IMR-90 (cell line): Measurements from ENCODE around the gene PDCD2L. TPM values are rescaled to one million over a fixed set of nuclear protein-coding genes. Genes with fewer than 3 reads are reported as not detected.

Experiments
- ATAC-seq: fragments of 200-7000 bp; cut with Tn5 transposase; 2 replicates; pipeline ENCODE4 v1.9.1; 2020; ENCODE audit warnings: low read depth, mild to moderate bottlenecking, moderate library complexity
- BruUV-seq: library from RNA; stranded (reverse); fragments of 400-500 nt; replicated peaks from 2 replicates; lab custom pipeline; 2021; lab: Mats Ljungman, UMichigan
- CTCF ChIA-PET: fragments of 300-600 bp; formaldehyde crosslinking; extraction: SDS; loops from one replicate; lab custom pipeline; 2021; ENCODE audit warnings: antibody characterized with exemption; lab: Yijun Ruan, JAX
- POLR2A ChIA-PET: fragments of 300-600 bp; sonication (Branson Sonifier 250); formaldehyde crosslinking; loops from one replicate; lab custom pipeline; 2022; ENCODE audit warnings: antibody characterized with exemption; ENCODE audit not compliant: unreplicated experiment; lab: Charles Lee
- DNase-seq: peaks from one replicate; pipeline ENCODE4 v3.0.0; 2013
- H2AFZ ChIP-seq: replicated peaks from 2 replicates; pipeline ENCODE3; 2013; ENCODE audit warnings: low read length, mild to moderate bottlenecking; ENCODE audit not compliant: poor library complexity
- H2AK5ac ChIP-seq: 2 replicates; pipeline ENCODE4 v1.6.1; 2013; ENCODE audit warnings: low read depth, low read length, inconsistent platforms
- H2AK9ac ChIP-seq: replicated peaks from 2 replicates; pipeline ENCODE3; 2013; ENCODE audit warnings: mild to moderate bottlenecking, low read depth, low read length, moderate library complexity; ENCODE audit not compliant: poor library complexity
- H2BK120ac ChIP-seq: 2 replicates; pipeline ENCODE4 v1.6.1; 2013; ENCODE audit warnings: low read depth, low read length, inconsistent platforms
- H2BK15ac ChIP-seq: 3 replicates; pipeline ENCODE4 v1.6.1; 2013; ENCODE audit warnings: low read depth, low read length, inconsistent platforms
- H2BK20ac ChIP-seq: 2 replicates; pipeline ENCODE4 v1.6.1; 2013; ENCODE audit warnings: low read depth, mild to moderate bottlenecking, inconsistent platforms, low read length, moderate library complexity
- H2BK5ac ChIP-seq: 2 replicates; pipeline ENCODE4 v1.6.1; 2013; ENCODE audit warnings: mild to moderate bottlenecking, low read depth, low read length, inconsistent platforms; ENCODE audit not compliant: poor library complexity, severe bottlenecking
- H3K14ac ChIP-seq: replicated peaks from 2 replicates; pipeline ENCODE4 v1.6.1; 2013; ENCODE audit warnings: low read depth, low read length, inconsistent platforms
- H3K18ac ChIP-seq: 2 replicates; pipeline ENCODE4 v1.6.1; 2013; ENCODE audit warnings: low read depth, low read length, control low read depth
- H3K23ac ChIP-seq: 2 replicates; pipeline ENCODE4 v1.6.1; 2013; ENCODE audit warnings: low read depth, low read length, inconsistent platforms
- H3K27ac ChIP-seq: 2 replicates; pipeline ENCODE4 v1.5.1; 2013; ENCODE audit warnings: mild to moderate bottlenecking, control low read depth, low read length; ENCODE audit not compliant: insufficient read depth
- H3K27me3 ChIP-seq: 2 replicates; pipeline ENCODE4 v1.6.1; 2013; ENCODE audit warnings: low read length; ENCODE audit not compliant: control insufficient read depth, insufficient read depth
- H3K36me3 ChIP-seq: 2 replicates; pipeline ENCODE4 v1.6.1; 2013; ENCODE audit warnings: low read length, mixed read lengths; ENCODE audit not compliant: control insufficient read depth, insufficient read depth
- H3K4ac ChIP-seq: 2 replicates; pipeline ENCODE4 v1.6.1; 2013; ENCODE audit warnings: low read depth, low read length, inconsistent platforms
- H3K4me1 ChIP-seq: 2 replicates; pipeline ENCODE4 v1.6.1; 2013; ENCODE audit warnings: low read length, mixed read lengths; ENCODE audit not compliant: control insufficient read depth, insufficient read depth
- H3K4me2 ChIP-seq: 2 replicates; pipeline ENCODE4 v1.6.1; 2013; ENCODE audit warnings: low read depth, mild to moderate bottlenecking, control low read depth, low read length, moderate library complexity
- H3K4me3 ChIP-seq: 2 replicates; pipeline ENCODE4 v1.5.1; 2013; ENCODE audit warnings: low read depth, mild to moderate bottlenecking, control low read depth, low read length, moderate library complexity; ENCODE audit not compliant: insufficient read depth
- H3K56ac ChIP-seq: 2 replicates; pipeline ENCODE4 v1.6.1; 2013; ENCODE audit warnings: low read length, inconsistent platforms; ENCODE audit not compliant: insufficient read depth; ENCODE audit errors: extremely low read depth
- H3K79me1 ChIP-seq, 2 experiments: 2 replicates each; pipeline ENCODE4 v1.6.1; 2013; ENCODE audit warnings: low read length in 2 of 2, inconsistent platforms in 1 of 2, low read depth in 1 of 2
- H3K9ac ChIP-seq: 2 replicates; pipeline ENCODE4 v1.6.1; 2013; ENCODE audit warnings: low read depth, low read length, control low read depth
- H3K9me1 ChIP-seq: 2 replicates; pipeline ENCODE4 v1.6.1; 2013; ENCODE audit warnings: low read length, inconsistent platforms; ENCODE audit not compliant: insufficient read depth
- H3K9me3 ChIP-seq: 2 replicates; pipeline ENCODE4 v1.6.1; 2013; ENCODE audit warnings: low read length; ENCODE audit not compliant: control insufficient read depth, insufficient read depth
- H4K20me1 ChIP-seq: 2 replicates; pipeline ENCODE4 v1.6.1; 2013; ENCODE audit warnings: low read length, inconsistent platforms; ENCODE audit not compliant: insufficient read depth
- H4K5ac ChIP-seq: 2 replicates; pipeline ENCODE4 v1.6.1; 2013; ENCODE audit warnings: mild to moderate bottlenecking, low read depth, low read length, control low read depth
- H4K8ac ChIP-seq, 2 experiments: 2 replicates each; pipeline ENCODE4 v1.6.1; 2013; ENCODE audit warnings: low read depth in 2 of 2, low read length in 2 of 2, control low read depth in 1 of 2, inconsistent platforms in 1 of 2
- H4K91ac ChIP-seq: 2 replicates; pipeline ENCODE4 v1.6.1; 2013; ENCODE audit warnings: low read depth, low read length, inconsistent platforms; ENCODE audit not compliant: insufficient read depth
- BHLHE40 ChIP-seq: fragments of 150-350 bp; IDR thresholded peaks from 2 replicates; pipeline ENCODE4 v1.6.1; 2016; ENCODE audit warnings: mild to moderate bottlenecking, low read depth, low read length
- CEBPB ChIP-seq: IDR thresholded peaks from 2 replicates; pipeline ENCODE4 v1.6.1; 2012; ENCODE audit warnings: low read depth, low read length, improper control_type of control experiment
- CHD1 ChIP-seq: IDR thresholded peaks from 2 replicates; pipeline ENCODE4 v1.6.1; 2012; ENCODE audit warnings: low read depth, low read length, improper control_type of control experiment
- FOS ChIP-seq: fragments of 150-350 bp; IDR thresholded peaks from 2 replicates; pipeline ENCODE4 v1.6.1; 2016; ENCODE audit warnings: low read depth, low read length
- MAFK ChIP-seq: IDR thresholded peaks from 2 replicates; pipeline ENCODE4 v1.6.1; 2012; ENCODE audit warnings: low read depth, low read length, improper control_type of control experiment
- MAZ ChIP-seq: IDR thresholded peaks from 2 replicates; pipeline ENCODE4 v1.6.1; 2012; ENCODE audit warnings: low read depth, mild to moderate bottlenecking, low read length, improper control_type of control experiment, moderate library complexity, borderline replicate concordance
- MXI1 ChIP-seq: IDR thresholded peaks from 2 replicates; pipeline ENCODE4 v1.6.1; 2012; ENCODE audit warnings: low read depth, mild to moderate bottlenecking, low read length, moderate library complexity, borderline replicate concordance
- NFE2L2 ChIP-seq: fragments of 150-350 bp; IDR thresholded peaks from 2 replicates; pipeline ENCODE4 v1.6.1; 2016; ENCODE audit warnings: low read depth, mild to moderate bottlenecking, low read length
- POLR2A ChIP-seq: IDR thresholded peaks from 2 replicates; pipeline ENCODE4 v1.6.1; 2012; ENCODE audit warnings: mild to moderate bottlenecking, low read depth, low read length
- RAD21 ChIP-seq: IDR thresholded peaks from 2 replicates; pipeline ENCODE4 v1.6.1; 2012; ENCODE audit warnings: low read length, improper control_type of control experiment
- RCOR1 ChIP-seq: IDR thresholded peaks from 2 replicates; pipeline ENCODE4 v1.6.1; 2012; ENCODE audit warnings: mild to moderate bottlenecking, low read length, improper control_type of control experiment; ENCODE audit not compliant: insufficient replicate concordance
- RFX5 ChIP-seq: IDR thresholded peaks from 2 replicates; pipeline ENCODE4 v1.8.0; 2012; ENCODE audit warnings: low read depth, mild to moderate bottlenecking, low read length, moderate library complexity
- SMC3 ChIP-seq: fragments of 150-350 bp; IDR thresholded peaks from 2 replicates; pipeline ENCODE4 v1.6.1; 2016; ENCODE audit warnings: low read depth, mild to moderate bottlenecking, antibody characterized with exemption, low read length, moderate library complexity
- WGBS, 2 experiments: methylation state at CpG; one replicate each; pipeline versions ENCODE4 v1.1.5 to v1.1.7; 2013; ENCODE audit warnings: missing lambda C conversion rate in 2 of 2; ENCODE audit not compliant: insufficient read length in 1 of 2; ENCODE audit errors: extremely low coverage in 2 of 2; 5-methylcytosine and 5-hydroxymethylcytosine counted together
- dilution Hi-C: fragments of 300-500 bp; cut with HindIII; formaldehyde crosslinking; loops from one replicate; pipeline ENCODE4 v1.14.3; 2018; ENCODE audit warnings: low sequenced_read_pairs; ENCODE audit not compliant: unreplicated experiment
- in situ Hi-C: fragments of 300-500 bp; cut with MboI; formaldehyde crosslinking; loops from 3 replicates; pipeline ENCODE4 v1.14.3; 2019; ENCODE audit warnings: low sequenced_read_pairs, inconsistent platforms, mixed read lengths
- intact Hi-C: fragments of 100-400 bp; cut with micrococcal nuclease; formaldehyde crosslinking; loops from 2 replicates; pipeline ENCODE4 v1.10.0; 2022
- polyA plus RNA-seq, 3 experiments: library from polyadenylated mRNA; depleted of rRNA; stranded (reverse); fragments of >200 nt; gene quantifications; 2 replicates each; pipeline ENCODE4 v1.2.3, GENCODE V29; 2012; ENCODE audit warnings: low replicate concordance in 1 of 3
- total RNA-seq: library from RNA; depleted of rRNA; stranded (reverse); fragments of >200 nt; gene quantifications from 2 replicates; pipeline ENCODE4 v1.2.3, GENCODE V29; 2012
- TF ChIP-seq, protein P1 (sequence below): fragments of 150-350 bp; IDR thresholded peaks from 2 replicates; pipeline ENCODE4 v1.6.1; 2016; ENCODE audit warnings: low read depth, mild to moderate bottlenecking, low read length, moderate library complexity, borderline replicate concordance
- TF ChIP-seq, protein P2 (sequence below): conservative IDR thresholded peaks from 2 replicates; pipeline ENCODE4 v1.5.1; 2012; ENCODE audit warnings: mild to moderate bottlenecking, low read depth, low read length, improper control_type of control experiment
- TF ChIP-seq, protein P3 (sequence below): fragments of 150-350 bp; IDR thresholded peaks from 2 replicates; pipeline ENCODE4 v1.6.1; 2017; ENCODE audit warnings: mild to moderate bottlenecking, antibody characterized with exemption, low read length, low read depth

The PDCD2L gene
- total and polyA plus RNA-seq, 2 of the 4 experiments (the other 2 are of a cell fraction): 10.6 to 13.0 TPM

DNA sequence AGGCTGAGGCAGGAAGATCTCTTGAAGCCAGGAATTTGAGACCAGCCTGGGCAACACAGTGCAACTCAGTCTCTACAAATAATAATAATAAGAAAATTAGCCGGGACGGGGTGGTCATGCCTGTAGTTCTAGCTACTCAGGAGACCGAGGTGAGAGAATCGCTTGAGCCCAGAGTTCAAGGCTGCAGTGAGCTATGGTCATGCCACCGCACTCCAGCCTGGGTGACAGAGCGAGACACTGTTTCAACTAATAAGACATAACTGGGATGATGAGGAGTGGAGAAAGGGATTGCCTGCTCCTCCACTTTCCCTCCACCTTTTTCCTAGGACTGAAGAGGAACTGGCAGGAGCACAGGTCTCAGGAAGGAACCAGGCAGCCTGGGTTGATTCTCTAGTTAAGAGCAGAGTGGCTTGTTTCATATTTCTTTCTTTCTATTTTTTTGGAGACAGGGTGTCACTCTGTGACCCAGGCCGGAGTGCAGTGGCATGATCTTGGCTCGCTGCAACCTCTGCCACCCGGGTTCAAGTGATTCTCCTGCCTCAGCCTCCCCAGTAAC is 43.8 kb upstream of the PDCD2L start:
- WGBS, 2 experiments: no CpG with 5 or more reads among the region's 9 CpGs

More for the DNA sequence above, 43.8 kb upstream of the PDCD2L start:
- peak overlapping the region; percentile 98; the same call in 1 of the 2 replicates for H3K4ac ChIP-seq
- peak overlapping the region; percentile 95 to 97; a peak in 3 of 4 replicates for H4K8ac ChIP-seq
- in situ Hi-C loops (no loop called here), intact Hi-C loops (no loop called here), dilution Hi-C loops (no loop called here)
- H3K14ac ChIP-seq: no peak overlapping the region
- H3K27me3 ChIP-seq: no peaks in the 10 kb centered on the region
- no peak overlapping the region for H3K4me3 ChIP-seq
- no peak overlapping the region for H3K27ac ChIP-seq
- H2BK5ac ChIP-seq: no peak overlapping the region
- peak overlapping the region; percentile 98; the same call in 1 of the 2 replicates for H4K91ac ChIP-seq
- peak overlapping the region; percentile 78 for H2BK120ac ChIP-seq
- H2AK5ac ChIP-seq: peak overlapping the region; percentile 97
- DNase-seq (no peak), ATAC-seq (no peak)
- peak overlapping the region; percentile 95 for H2AK9ac ChIP-seq
- peaks cover 0 to 11% of the 10 kb centered on the region in 2 experiments; a peak in 2 of 4 replicates for H3K79me1 ChIP-seq
- ChIA-PET CTCF (no interaction called here), POLR2A (no interaction called here)
- no peaks in the 10 kb centered on the region for H3K9me3 ChIP-seq
- BruUV-seq: no TSS peak
- H4K5ac ChIP-seq: peak overlapping the region; percentile 95
- peaks cover 9% of the 10 kb centered on the region for H3K4me1 ChIP-seq
- H2BK20ac ChIP-seq: peak overlapping the region; percentile 56; the same call in 1 of the 2 replicates
- no peak overlapping the region for H3K23ac ChIP-seq
- no peak overlapping the region for H3K4me2 ChIP-seq
- H3K9me1 ChIP-seq: peaks cover 19% of the 10 kb centered on the region
- no peak overlapping the region for H3K56ac ChIP-seq
- no peak for TF ChIP-seq POLR2A
- TF ChIP-seq, protein P1, sequence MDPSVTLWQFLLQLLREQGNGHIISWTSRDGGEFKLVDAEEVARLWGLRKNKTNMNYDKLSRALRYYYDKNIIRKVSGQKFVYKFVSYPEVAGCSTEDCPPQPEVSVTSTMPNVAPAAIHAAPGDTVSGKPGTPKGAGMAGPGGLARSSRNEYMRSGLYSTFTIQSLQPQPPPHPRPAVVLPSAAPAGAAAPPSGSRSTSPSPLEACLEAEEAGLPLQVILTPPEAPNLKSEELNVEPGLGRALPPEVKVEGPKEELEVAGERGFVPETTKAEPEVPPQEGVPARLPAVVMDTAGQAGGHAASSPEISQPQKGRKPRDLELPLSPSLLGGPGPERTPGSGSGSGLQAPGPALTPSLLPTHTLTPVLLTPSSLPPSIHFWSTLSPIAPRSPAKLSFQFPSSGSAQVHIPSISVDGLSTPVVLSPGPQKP: no peak
- TF ChIP-seq MAFK: no peak
- no peak for TF ChIP-seq FOS
- TF ChIP-seq SMC3: no peak
- TF ChIP-seq NFE2L2: no peak
- no peak for TF ChIP-seq CEBPB
- TF ChIP-seq CHD1: no peak
- no peak for TF ChIP-seq RFX5
- TF ChIP-seq, protein P2, sequence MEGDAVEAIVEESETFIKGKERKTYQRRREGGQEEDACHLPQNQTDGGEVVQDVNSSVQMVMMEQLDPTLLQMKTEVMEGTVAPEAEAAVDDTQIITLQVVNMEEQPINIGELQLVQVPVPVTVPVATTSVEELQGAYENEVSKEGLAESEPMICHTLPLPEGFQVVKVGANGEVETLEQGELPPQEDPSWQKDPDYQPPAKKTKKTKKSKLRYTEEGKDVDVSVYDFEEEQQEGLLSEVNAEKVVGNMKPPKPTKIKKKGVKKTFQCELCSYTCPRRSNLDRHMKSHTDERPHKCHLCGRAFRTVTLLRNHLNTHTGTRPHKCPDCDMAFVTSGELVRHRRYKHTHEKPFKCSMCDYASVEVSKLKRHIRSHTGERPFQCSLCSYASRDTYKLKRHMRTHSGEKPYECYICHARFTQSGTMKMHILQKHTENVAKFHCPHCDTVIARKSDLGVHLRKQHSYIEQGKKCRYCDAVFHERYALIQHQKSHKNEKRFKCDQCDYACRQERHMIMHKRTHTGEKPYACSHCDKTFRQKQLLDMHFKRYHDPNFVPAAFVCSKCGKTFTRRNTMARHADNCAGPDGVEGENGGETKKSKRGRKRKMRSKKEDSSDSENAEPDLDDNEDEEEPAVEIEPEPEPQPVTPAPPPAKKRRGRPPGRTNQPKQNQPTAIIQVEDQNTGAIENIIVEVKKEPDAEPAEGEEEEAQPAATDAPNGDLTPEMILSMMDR: no peak
- TF ChIP-seq, protein P3, sequence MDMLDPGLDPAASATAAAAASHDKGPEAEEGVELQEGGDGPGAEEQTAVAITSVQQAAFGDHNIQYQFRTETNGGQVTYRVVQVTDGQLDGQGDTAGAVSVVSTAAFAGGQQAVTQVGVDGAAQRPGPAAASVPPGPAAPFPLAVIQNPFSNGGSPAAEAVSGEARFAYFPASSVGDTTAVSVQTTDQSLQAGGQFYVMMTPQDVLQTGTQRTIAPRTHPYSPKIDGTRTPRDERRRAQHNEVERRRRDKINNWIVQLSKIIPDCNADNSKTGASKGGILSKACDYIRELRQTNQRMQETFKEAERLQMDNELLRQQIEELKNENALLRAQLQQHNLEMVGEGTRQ: no peak
- no peak for TF ChIP-seq MAZ
- no peak for TF ChIP-seq RCOR1
- TF ChIP-seq RAD21: no peak
- TF ChIP-seq MXI1: no peak
- no peak for TF ChIP-seq BHLHE40
- H3K18ac ChIP-seq: no peak overlapping the region
- H2BK15ac ChIP-seq: peak overlapping the region; percentile 82; the same call in 2 of the 3 replicates
- peaks cover 3% of the 10 kb centered on the region for H3K36me3 ChIP-seq
- H4K20me1 ChIP-seq: no peaks in the 10 kb centered on the region; the same call in 1 of the 2 replicates
- H3K9ac ChIP-seq: no peak overlapping the region
- no peak overlapping the region for H2AFZ ChIP-seq
